ENCODE data around the gene LSM4. TPM values are rescaled to one million over a fixed set of nuclear protein-coding genes. Genes with fewer than 3 reads are reported as not detected.

LSM4 gene
- total and polyA plus RNA-seq, 2 donors from 2014 or later: 87.7 to 245 TPM

- Histone ChIP-seq H3K4me3 (ENCODE audit: low read length in 3 of 3) (no peak overlapping the region), H3K27me3 (ENCODE audit: control insufficient read depth, insufficient read depth, low read length) (no peaks in the 10 kb centered on the region), H3K27ac (ENCODE audit: low read depth in 2 of 2, low read length in 2 of 2) (no peak overlapping the region), H3K9ac (ENCODE audit: low read length in 3 of 3) (no peak overlapping the region), H3K9me3 (ENCODE audit: control insufficient read depth in 2 of 3, insufficient read depth in 1 of 3, low read length in 3 of 3) (no peaks in the 10 kb centered on the region), H3K4me1 (ENCODE audit: control insufficient read depth in 2 of 3, insufficient read depth in 2 of 3, low read depth in 1 of 3, low read length in 3 of 3) (peaks cover 0 to 24% (median 8%) of the 10 kb centered on the region in 3 donors), H3K36me3 (ENCODE audit: control insufficient read depth in 2 of 3, insufficient read depth in 3 of 3, low read length in 3 of 3) (peaks cover 0 to 6% (median 0%) of the 10 kb centered on the region in 3 donors)
- intact Hi-C loops (cut with DNase I): no loop called here
- DNase-seq (peak in 2 of 5 donors; percentile 41 to 76), FAIRE-seq (no peak)
- TF ChIP-seq, protein P1, sequence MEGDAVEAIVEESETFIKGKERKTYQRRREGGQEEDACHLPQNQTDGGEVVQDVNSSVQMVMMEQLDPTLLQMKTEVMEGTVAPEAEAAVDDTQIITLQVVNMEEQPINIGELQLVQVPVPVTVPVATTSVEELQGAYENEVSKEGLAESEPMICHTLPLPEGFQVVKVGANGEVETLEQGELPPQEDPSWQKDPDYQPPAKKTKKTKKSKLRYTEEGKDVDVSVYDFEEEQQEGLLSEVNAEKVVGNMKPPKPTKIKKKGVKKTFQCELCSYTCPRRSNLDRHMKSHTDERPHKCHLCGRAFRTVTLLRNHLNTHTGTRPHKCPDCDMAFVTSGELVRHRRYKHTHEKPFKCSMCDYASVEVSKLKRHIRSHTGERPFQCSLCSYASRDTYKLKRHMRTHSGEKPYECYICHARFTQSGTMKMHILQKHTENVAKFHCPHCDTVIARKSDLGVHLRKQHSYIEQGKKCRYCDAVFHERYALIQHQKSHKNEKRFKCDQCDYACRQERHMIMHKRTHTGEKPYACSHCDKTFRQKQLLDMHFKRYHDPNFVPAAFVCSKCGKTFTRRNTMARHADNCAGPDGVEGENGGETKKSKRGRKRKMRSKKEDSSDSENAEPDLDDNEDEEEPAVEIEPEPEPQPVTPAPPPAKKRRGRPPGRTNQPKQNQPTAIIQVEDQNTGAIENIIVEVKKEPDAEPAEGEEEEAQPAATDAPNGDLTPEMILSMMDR (IDR thresholded peaks at IDR 0.05; ENCODE audit: borderline replicate concordance, extremely low read depth, insufficient read depth): no peak
Measured at GRCh38 chr19:18307271-18307681, 15.6 kb downstream of the LSM4 start.

- TF ChIP-seq, protein P1 (IDR thresholded peaks at IDR 0.05; ENCODE audit: borderline replicate concordance, extremely low read depth, insufficient read depth): no peak
- Histone ChIP-seq H3K4me1 (ENCODE audit: control insufficient read depth in 2 of 3, insufficient read depth in 2 of 3, low read depth in 1 of 3, low read length in 3 of 3) (peaks cover 0 to 21% (median 8%) of the 10 kb centered on the region in 3 donors), H3K9me3 (ENCODE audit: control insufficient read depth in 2 of 3, insufficient read depth in 1 of 3, low read length in 3 of 3) (no peaks in the 10 kb centered on the region), H3K4me3 (ENCODE audit: low read length in 3 of 3) (no peak overlapping the region), H3K36me3 (ENCODE audit: control insufficient read depth in 2 of 3, insufficient read depth in 3 of 3, low read length in 3 of 3) (peaks cover 0 to 2% (median 0%) of the 10 kb centered on the region in 3 donors), H3K9ac (ENCODE audit: low read length in 3 of 3) (no peak overlapping the region), H3K27me3 (ENCODE audit: control insufficient read depth, insufficient read depth, low read length) (no peaks in the 10 kb centered on the region), H3K27ac (ENCODE audit: low read depth in 2 of 2, low read length in 2 of 2) (no peak overlapping the region)
- DNase-seq: peak in 1 of 5 donors; percentile 45
- no peak for FAIRE-seq
- intact Hi-C loops (cut with DNase I): no loop called here
Measured at GRCh38 chr19:18306888-18307260, 16.0 kb downstream of the LSM4 start.

GRCh38 chr19:18306209-18306887 lies 16.5 kb downstream of the LSM4 start:
- H3K9me3 ChIP-seq (ENCODE audit: control insufficient read depth in 2 of 3, insufficient read depth in 1 of 3, low read length in 3 of 3): no peaks in the 10 kb centered on the region
- intact Hi-C loops (cut with DNase I): no loop called here
- TF ChIP-seq, protein P1 (IDR thresholded peaks at IDR 0.05; ENCODE audit: borderline replicate concordance, extremely low read depth, insufficient read depth): no peak
- FAIRE-seq (no peak), DNase-seq (peak in 1 of 5 donors; percentile 52)
- peaks cover 0 to 25% (median 8%) of the 10 kb centered on the region in 3 donors for H3K4me1 ChIP-seq (ENCODE audit: control insufficient read depth in 2 of 3, insufficient read depth in 2 of 3, low read depth in 1 of 3, low read length in 3 of 3)
- no peak overlapping the region for H3K4me3 ChIP-seq (ENCODE audit: low read length in 3 of 3)
- H3K9ac ChIP-seq (ENCODE audit: low read length in 3 of 3): no peak overlapping the region
- no peaks in the 10 kb centered on the region for H3K36me3 ChIP-seq (ENCODE audit: control insufficient read depth in 2 of 3, insufficient read depth in 3 of 3, low read length in 3 of 3)
- peak overlapping the region in 1 of 2 donors; percentile 37 for H3K27ac ChIP-seq (ENCODE audit: low read depth in 2 of 2, low read length in 2 of 2)
- no peaks in the 10 kb centered on the region for H3K27me3 ChIP-seq (ENCODE audit: control insufficient read depth, insufficient read depth, low read length)

Data from kidney (tissue), 14 donors.